GM12875 (cell line): Measurements from ENCODE around the gene FYN.

Experiments
- H3K4me3 ChIP-seq: one replicate; pipeline ENCODE4 v1.5.1; 2011; ENCODE audit warnings: low read depth, low read length, control low read depth
- TF ChIP-seq, protein P1 (sequence below): IDR thresholded peaks from 2 replicates; pipeline ENCODE4 v1.5.1; 2011; ENCODE audit warnings: low read depth, mild to moderate bottlenecking, control low read depth, inconsistent platforms, low read length, moderate library complexity, borderline replicate concordance; ENCODE audit not compliant: insufficient read depth

The FYN gene

DNA sequence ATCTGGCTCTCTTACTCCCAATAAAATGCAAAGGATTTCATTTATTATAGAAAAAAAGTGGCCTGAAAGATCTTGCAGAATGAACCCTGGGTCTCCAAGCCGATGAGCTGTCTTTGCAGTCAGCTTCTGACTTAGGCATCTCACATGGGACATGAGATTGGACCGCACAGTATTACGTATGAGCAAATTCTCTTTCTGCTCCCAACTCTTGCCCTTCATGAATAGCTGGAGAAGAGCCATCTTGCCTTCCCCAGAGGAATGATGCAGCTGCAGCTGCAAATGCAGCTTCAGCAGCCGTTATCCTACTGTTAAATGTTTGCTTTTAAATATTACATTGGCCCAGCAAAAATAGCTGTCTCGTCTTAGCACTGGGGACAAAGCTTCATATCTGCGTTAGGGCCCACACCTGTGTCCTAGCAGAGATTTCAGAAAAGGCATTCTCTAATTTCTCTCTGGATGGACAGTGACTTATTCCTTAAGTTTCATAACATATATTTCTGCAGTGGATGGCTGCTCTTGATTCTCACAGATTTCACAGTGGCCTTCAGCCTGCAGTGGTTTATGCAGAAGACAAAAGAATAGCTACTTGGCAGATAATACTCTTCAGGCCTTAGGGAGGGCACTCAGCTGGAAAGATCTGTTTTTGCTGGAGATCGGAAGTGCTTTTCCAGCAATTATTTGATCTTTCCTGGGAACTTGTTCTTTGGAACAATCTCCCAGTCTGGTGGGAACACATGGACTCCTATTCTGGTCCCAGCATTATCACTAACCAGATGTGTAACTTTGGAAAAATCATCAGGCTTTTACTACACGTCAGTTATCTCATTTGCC lies 129.2 kb downstream of the FYN start:
- TF ChIP-seq, protein P1, sequence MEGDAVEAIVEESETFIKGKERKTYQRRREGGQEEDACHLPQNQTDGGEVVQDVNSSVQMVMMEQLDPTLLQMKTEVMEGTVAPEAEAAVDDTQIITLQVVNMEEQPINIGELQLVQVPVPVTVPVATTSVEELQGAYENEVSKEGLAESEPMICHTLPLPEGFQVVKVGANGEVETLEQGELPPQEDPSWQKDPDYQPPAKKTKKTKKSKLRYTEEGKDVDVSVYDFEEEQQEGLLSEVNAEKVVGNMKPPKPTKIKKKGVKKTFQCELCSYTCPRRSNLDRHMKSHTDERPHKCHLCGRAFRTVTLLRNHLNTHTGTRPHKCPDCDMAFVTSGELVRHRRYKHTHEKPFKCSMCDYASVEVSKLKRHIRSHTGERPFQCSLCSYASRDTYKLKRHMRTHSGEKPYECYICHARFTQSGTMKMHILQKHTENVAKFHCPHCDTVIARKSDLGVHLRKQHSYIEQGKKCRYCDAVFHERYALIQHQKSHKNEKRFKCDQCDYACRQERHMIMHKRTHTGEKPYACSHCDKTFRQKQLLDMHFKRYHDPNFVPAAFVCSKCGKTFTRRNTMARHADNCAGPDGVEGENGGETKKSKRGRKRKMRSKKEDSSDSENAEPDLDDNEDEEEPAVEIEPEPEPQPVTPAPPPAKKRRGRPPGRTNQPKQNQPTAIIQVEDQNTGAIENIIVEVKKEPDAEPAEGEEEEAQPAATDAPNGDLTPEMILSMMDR = no peak
- no peak overlapping the region for H3K4me3 ChIP-seq

DNA sequence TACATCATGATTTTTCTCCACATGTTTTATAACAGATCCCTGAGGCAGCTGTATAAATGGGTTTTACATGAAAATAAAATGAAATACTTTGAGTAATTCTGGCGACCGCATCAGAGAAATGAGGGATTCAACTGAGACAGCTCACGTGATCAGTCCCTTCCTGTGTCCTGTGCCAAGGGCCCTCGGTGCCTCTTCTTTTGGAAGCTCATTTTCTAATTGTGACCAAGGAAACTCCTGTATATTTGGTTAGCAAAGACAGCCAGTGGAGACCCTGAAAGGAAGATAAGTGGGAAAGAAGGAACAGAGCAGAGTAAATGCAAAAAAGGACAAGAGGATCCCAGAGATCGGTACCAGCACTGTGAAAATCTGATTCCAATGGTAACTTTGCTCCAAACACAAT lies 129.9 kb downstream of the FYN start:
- no peak overlapping the region for H3K4me3 ChIP-seq
- TF ChIP-seq, protein P1 = no peak

DNA sequence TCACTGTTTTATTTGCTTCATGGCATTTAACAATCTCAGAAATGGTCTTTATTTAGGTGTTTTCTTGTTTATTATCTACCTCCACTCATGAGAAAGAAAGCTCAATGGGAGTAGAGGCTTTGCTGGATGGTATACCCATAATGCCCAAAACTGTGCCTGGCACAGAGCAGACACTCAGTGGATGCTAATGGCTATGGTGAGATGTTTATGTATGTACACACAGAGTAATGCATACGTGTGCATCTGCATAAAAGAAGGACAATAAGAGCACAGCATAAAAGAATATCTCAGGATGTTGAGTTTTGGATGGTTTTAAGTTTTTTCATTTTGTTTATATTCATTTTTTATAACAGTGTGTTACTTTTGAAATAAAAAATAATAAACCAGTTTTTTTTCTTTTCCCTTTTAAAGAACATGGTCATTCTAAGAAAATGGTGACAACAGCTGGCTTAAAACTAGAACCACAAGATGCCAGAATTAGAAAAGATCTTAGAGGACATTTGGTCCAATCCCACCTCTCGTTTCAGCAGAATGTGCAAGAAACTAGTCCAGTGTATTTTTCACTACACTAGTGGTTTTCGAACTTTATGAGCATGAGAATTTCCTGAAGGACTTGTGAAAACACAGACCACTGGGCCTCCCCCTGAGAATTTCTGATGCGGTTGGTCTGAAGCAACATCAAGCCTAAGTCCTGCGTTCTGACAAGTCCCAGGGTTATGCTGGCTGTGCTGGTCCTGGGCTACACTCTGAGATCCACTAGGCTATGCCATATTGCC lies 131.9 kb downstream of the FYN start:
- no peak overlapping the region for H3K4me3 ChIP-seq
- TF ChIP-seq, protein P1 = no peak

DNA sequence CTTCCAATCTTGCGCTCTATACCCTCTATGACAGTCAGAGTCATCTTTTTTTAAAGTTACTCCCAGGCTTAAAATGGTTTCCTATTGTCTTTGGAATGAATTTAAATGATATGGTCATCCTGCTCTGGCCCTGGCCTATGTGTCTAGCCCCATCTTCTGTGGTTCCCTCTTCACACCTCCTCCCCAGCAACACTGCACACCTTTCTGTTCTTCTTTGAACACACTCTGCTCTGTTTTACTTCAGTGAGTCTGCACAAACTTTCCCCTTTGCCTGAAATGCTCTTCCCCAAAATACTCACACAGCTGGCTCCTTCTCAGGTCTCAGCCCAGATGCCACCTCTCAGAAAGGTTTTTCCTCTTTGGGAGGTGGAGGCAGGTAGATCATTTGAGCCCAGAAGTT lies 132.7 kb downstream of the FYN start:
- TF ChIP-seq, protein P1 = no peak
- no peak overlapping the region for H3K4me3 ChIP-seq

DNA sequence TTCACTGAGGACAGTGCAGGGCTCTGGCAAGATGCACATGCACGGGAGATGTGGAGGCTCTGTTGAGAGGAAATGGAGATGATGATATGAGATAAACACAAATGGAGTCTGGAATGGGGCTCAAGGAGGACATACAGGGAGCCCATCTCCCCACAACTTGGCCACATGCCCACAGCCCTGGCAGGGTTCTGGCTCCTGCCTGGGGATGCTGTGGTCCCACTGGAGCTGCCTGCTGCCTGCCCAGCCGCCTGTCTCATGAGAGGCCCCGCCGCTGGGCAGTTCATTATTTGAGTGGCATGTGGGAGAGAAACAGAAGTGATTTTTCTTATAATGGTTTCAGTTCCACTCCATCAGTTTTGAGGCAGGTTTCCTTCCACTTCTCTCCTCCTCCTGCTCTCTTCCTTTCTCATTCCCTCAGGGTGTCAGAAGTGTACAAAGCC lies 134.0 kb downstream of the FYN start:
- H3K4me3 ChIP-seq = no peak overlapping the region
- TF ChIP-seq, protein P1 = no peak

DNA sequence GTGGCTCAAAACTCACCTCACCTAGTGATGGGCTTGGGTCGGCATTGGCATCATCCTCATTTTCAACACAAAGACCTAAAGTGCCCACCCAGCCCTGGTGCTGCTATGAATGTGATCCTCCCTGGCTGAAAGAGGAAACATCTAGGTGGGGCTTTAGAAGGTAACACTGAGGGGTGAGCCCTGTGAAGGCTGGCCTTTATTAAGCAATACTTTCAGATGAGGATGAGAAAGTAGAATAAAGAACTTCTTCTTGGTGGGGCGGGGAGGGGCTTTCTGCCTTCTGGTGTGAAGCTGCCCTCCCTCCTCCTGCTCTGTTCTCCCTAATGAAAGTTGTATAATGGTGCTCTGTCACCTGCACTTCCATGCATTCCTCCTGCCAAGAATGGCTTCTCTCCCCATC lies 134.6 kb downstream of the FYN start:
- TF ChIP-seq, protein P1 = no peak
- H3K4me3 ChIP-seq = no peak overlapping the region
